Erythroblast (primary cell): ENCODE measurements around the gene CPNE2.

ENCODE experiments used
- GATA1 ChIP-seq: IDR thresholded peaks from 2 replicates; pipeline ENCODE4 v1.6.1; 2011; ENCODE audit warnings: low read depth, mild to moderate bottlenecking, control low read depth, low read length, moderate library complexity
- POLR2A ChIP-seq: IDR thresholded peaks from 2 replicates; pipeline ENCODE4 v1.6.1; 2011; ENCODE audit warnings: mild to moderate bottlenecking, low read length

DNA sequence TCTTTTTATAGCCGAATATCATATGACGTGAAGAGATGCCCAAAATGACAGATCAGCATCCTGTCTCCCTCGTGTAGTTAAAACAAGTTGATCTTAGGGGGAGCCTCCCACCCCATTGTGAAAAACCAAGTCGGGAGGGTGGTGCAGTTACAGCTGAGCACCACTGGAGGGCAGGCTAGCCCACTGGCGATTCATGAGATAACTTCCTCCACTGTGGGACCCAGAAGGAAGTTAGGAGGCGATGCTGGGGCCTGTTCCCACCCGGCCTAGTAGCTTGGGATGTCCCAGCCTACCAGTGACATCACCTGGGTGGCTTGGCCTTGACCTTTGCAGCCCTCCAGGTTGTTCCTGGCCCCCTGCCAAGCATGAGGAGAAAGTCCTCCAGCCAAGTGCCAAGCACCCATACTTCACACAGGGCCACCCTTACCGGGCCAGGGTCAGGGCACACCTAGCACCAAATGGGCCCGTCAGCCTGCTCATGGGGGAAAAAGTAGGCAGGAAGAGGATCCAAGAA, 8.1 kb upstream of the CPNE2 start:
- TF ChIP-seq POLR2A (no peak), GATA1 (no peak)
